Cardiac fibroblast (primary cell): ENCODE measurements around the gene SLC35F3.
"Not testable (repeated sequence)": the region's sequence is repeated elsewhere in the genome, so short reads cannot be mapped to it uniquely, and the experiment has no call there.

ENCODE experiments used
- DNase-seq, 2 donors: peaks; one replicate each; pipeline versions ENCODE4 v3.0.0 to v3.0.0-alpha.2; 2010; ENCODE audit warnings: low read depth in 2 of 2
- H3K4me3 ChIP-seq, 2 donors: replicated peaks in 1 of 2; 1 replicate in 1 of 2; 2 replicates in 1 of 2; pipeline ENCODE4 v1.5.1; 2011; ENCODE audit warnings: low read depth in 2 of 2, low read length in 2 of 2, mild to moderate bottlenecking in 2 of 2, moderate library complexity in 1 of 2
- CTCF ChIP-seq: IDR thresholded peaks from one replicate; pipeline ENCODE4 v1.5.1; 2011; ENCODE audit warnings: low read depth, mild to moderate bottlenecking, low read length, inconsistent platforms

Gene SLC35F3

GRCh38 chr1:234243521-234244260 is 339.2 kb downstream of the SLC35F3 start:
- TF ChIP-seq CTCF: no peak
- no peak for DNase-seq
- no peak overlapping the region for H3K4me3 ChIP-seq

- DNase-seq: no peak
- no peak overlapping the region for H3K4me3 ChIP-seq
- TF ChIP-seq CTCF: no peak
Observed at GRCh38 chr1:234244482-234244881, 340.0 kb downstream of the SLC35F3 start.

- no peak for TF ChIP-seq CTCF
- H3K4me3 ChIP-seq: no peak overlapping the region
- no peak for DNase-seq
Observed at GRCh38 chr1:234246638-234247116, 342.2 kb downstream of the SLC35F3 start.

GRCh38 chr1:234247746-234248145 is 343.3 kb downstream of the SLC35F3 start:
- DNase-seq, H3K4me3 ChIP-seq: not testable (repeated sequence)

GRCh38 chr1:234250747-234251146 is 346.3 kb downstream of the SLC35F3 start:
- no peak for DNase-seq
- H3K4me3 ChIP-seq: no peak overlapping the region
- TF ChIP-seq CTCF: no peak

- TF ChIP-seq CTCF: no peak
- DNase-seq: no peak
- H3K4me3 ChIP-seq: no peak overlapping the region
Observed at GRCh38 chr1:234253732-234254131, 349.3 kb downstream of the SLC35F3 start.

- peak; percentile 3 for DNase-seq
- no peak overlapping the region for H3K4me3 ChIP-seq
- no peak for TF ChIP-seq CTCF
Observed at GRCh38 chr1:234256359-234256758, 351.9 kb downstream of the SLC35F3 start.
